IMR-90 (cell line): ENCODE results near the gene DBH. TPM values are rescaled to one million over a fixed set of nuclear protein-coding genes. Genes with fewer than 3 reads are reported as not detected.

ENCODE experiments used
- ATAC-seq: fragments of 200-7000 bp; cut with Tn5 transposase; 2 replicates; pipeline ENCODE4 v1.9.1; 2020; ENCODE audit warnings: low read depth, mild to moderate bottlenecking, moderate library complexity
- BruUV-seq: library from RNA; stranded (reverse); fragments of 400-500 nt; replicated peaks from 2 replicates; lab custom pipeline; 2021; lab: Mats Ljungman, UMichigan
- CTCF ChIA-PET: fragments of 300-600 bp; formaldehyde crosslinking; extraction: SDS; loops from one replicate; lab custom pipeline; 2021; ENCODE audit warnings: antibody characterized with exemption; lab: Yijun Ruan, JAX
- POLR2A ChIA-PET: fragments of 300-600 bp; sonication (Branson Sonifier 250); formaldehyde crosslinking; loops from one replicate; lab custom pipeline; 2022; ENCODE audit warnings: antibody characterized with exemption; ENCODE audit not compliant: unreplicated experiment; lab: Charles Lee
- DNase-seq: peaks from one replicate; pipeline ENCODE4 v3.0.0; 2013
- H2AFZ ChIP-seq: replicated peaks from 2 replicates; pipeline ENCODE3; 2013; ENCODE audit warnings: low read length, mild to moderate bottlenecking; ENCODE audit not compliant: poor library complexity
- H2AK5ac ChIP-seq: 2 replicates; pipeline ENCODE4 v1.6.1; 2013; ENCODE audit warnings: low read depth, low read length, inconsistent platforms
- H2AK9ac ChIP-seq: replicated peaks from 2 replicates; pipeline ENCODE3; 2013; ENCODE audit warnings: mild to moderate bottlenecking, low read depth, low read length, moderate library complexity; ENCODE audit not compliant: poor library complexity
- H2BK120ac ChIP-seq: 2 replicates; pipeline ENCODE4 v1.6.1; 2013; ENCODE audit warnings: low read depth, low read length, inconsistent platforms
- H2BK15ac ChIP-seq: 3 replicates; pipeline ENCODE4 v1.6.1; 2013; ENCODE audit warnings: low read depth, low read length, inconsistent platforms
- H2BK20ac ChIP-seq: 2 replicates; pipeline ENCODE4 v1.6.1; 2013; ENCODE audit warnings: low read depth, mild to moderate bottlenecking, inconsistent platforms, low read length, moderate library complexity
- H2BK5ac ChIP-seq: 2 replicates; pipeline ENCODE4 v1.6.1; 2013; ENCODE audit warnings: mild to moderate bottlenecking, low read depth, low read length, inconsistent platforms; ENCODE audit not compliant: poor library complexity, severe bottlenecking
- H3K14ac ChIP-seq: replicated peaks from 2 replicates; pipeline ENCODE4 v1.6.1; 2013; ENCODE audit warnings: low read depth, low read length, inconsistent platforms
- H3K18ac ChIP-seq: 2 replicates; pipeline ENCODE4 v1.6.1; 2013; ENCODE audit warnings: low read depth, low read length, control low read depth
- H3K23ac ChIP-seq: 2 replicates; pipeline ENCODE4 v1.6.1; 2013; ENCODE audit warnings: low read depth, low read length, inconsistent platforms
- H3K27ac ChIP-seq: 2 replicates; pipeline ENCODE4 v1.5.1; 2013; ENCODE audit warnings: mild to moderate bottlenecking, control low read depth, low read length; ENCODE audit not compliant: insufficient read depth
- H3K27me3 ChIP-seq: 2 replicates; pipeline ENCODE4 v1.6.1; 2013; ENCODE audit warnings: low read length; ENCODE audit not compliant: control insufficient read depth, insufficient read depth
- H3K36me3 ChIP-seq: 2 replicates; pipeline ENCODE4 v1.6.1; 2013; ENCODE audit warnings: low read length, mixed read lengths; ENCODE audit not compliant: control insufficient read depth, insufficient read depth
- H3K4ac ChIP-seq: 2 replicates; pipeline ENCODE4 v1.6.1; 2013; ENCODE audit warnings: low read depth, low read length, inconsistent platforms
- H3K4me1 ChIP-seq: 2 replicates; pipeline ENCODE4 v1.6.1; 2013; ENCODE audit warnings: low read length, mixed read lengths; ENCODE audit not compliant: control insufficient read depth, insufficient read depth
- H3K4me2 ChIP-seq: 2 replicates; pipeline ENCODE4 v1.6.1; 2013; ENCODE audit warnings: low read depth, mild to moderate bottlenecking, control low read depth, low read length, moderate library complexity
- H3K4me3 ChIP-seq: 2 replicates; pipeline ENCODE4 v1.5.1; 2013; ENCODE audit warnings: low read depth, mild to moderate bottlenecking, control low read depth, low read length, moderate library complexity; ENCODE audit not compliant: insufficient read depth
- H3K56ac ChIP-seq: 2 replicates; pipeline ENCODE4 v1.6.1; 2013; ENCODE audit warnings: low read length, inconsistent platforms; ENCODE audit not compliant: insufficient read depth; ENCODE audit errors: extremely low read depth
- H3K79me1 ChIP-seq, 2 experiments: 2 replicates each; pipeline ENCODE4 v1.6.1; 2013; ENCODE audit warnings: low read length in 2 of 2, inconsistent platforms in 1 of 2, low read depth in 1 of 2
- H3K9ac ChIP-seq: 2 replicates; pipeline ENCODE4 v1.6.1; 2013; ENCODE audit warnings: low read depth, low read length, control low read depth
- H3K9me1 ChIP-seq: 2 replicates; pipeline ENCODE4 v1.6.1; 2013; ENCODE audit warnings: low read length, inconsistent platforms; ENCODE audit not compliant: insufficient read depth
- H3K9me3 ChIP-seq: 2 replicates; pipeline ENCODE4 v1.6.1; 2013; ENCODE audit warnings: low read length; ENCODE audit not compliant: control insufficient read depth, insufficient read depth
- H4K20me1 ChIP-seq: 2 replicates; pipeline ENCODE4 v1.6.1; 2013; ENCODE audit warnings: low read length, inconsistent platforms; ENCODE audit not compliant: insufficient read depth
- H4K5ac ChIP-seq: 2 replicates; pipeline ENCODE4 v1.6.1; 2013; ENCODE audit warnings: mild to moderate bottlenecking, low read depth, low read length, control low read depth
- H4K8ac ChIP-seq, 2 experiments: 2 replicates each; pipeline ENCODE4 v1.6.1; 2013; ENCODE audit warnings: low read depth in 2 of 2, low read length in 2 of 2, control low read depth in 1 of 2, inconsistent platforms in 1 of 2
- H4K91ac ChIP-seq: 2 replicates; pipeline ENCODE4 v1.6.1; 2013; ENCODE audit warnings: low read depth, low read length, inconsistent platforms; ENCODE audit not compliant: insufficient read depth
- BHLHE40 ChIP-seq: fragments of 150-350 bp; IDR thresholded peaks from 2 replicates; pipeline ENCODE4 v1.6.1; 2016; ENCODE audit warnings: mild to moderate bottlenecking, low read depth, low read length
- CEBPB ChIP-seq: IDR thresholded peaks from 2 replicates; pipeline ENCODE4 v1.6.1; 2012; ENCODE audit warnings: low read depth, low read length, improper control_type of control experiment
- CHD1 ChIP-seq: IDR thresholded peaks from 2 replicates; pipeline ENCODE4 v1.6.1; 2012; ENCODE audit warnings: low read depth, low read length, improper control_type of control experiment
- CTCF ChIP-seq: conservative IDR thresholded peaks from 2 replicates; pipeline ENCODE4 v1.5.1; 2012; ENCODE audit warnings: mild to moderate bottlenecking, low read depth, low read length, improper control_type of control experiment
- ELK1 ChIP-seq: fragments of 150-350 bp; IDR thresholded peaks from 2 replicates; pipeline ENCODE4 v1.6.1; 2016; ENCODE audit warnings: low read depth, mild to moderate bottlenecking, low read length, moderate library complexity, borderline replicate concordance
- FOS ChIP-seq: fragments of 150-350 bp; IDR thresholded peaks from 2 replicates; pipeline ENCODE4 v1.6.1; 2016; ENCODE audit warnings: low read depth, low read length
- MAFK ChIP-seq: IDR thresholded peaks from 2 replicates; pipeline ENCODE4 v1.6.1; 2012; ENCODE audit warnings: low read depth, low read length, improper control_type of control experiment
- MAZ ChIP-seq: IDR thresholded peaks from 2 replicates; pipeline ENCODE4 v1.6.1; 2012; ENCODE audit warnings: low read depth, mild to moderate bottlenecking, low read length, improper control_type of control experiment, moderate library complexity, borderline replicate concordance
- MXI1 ChIP-seq: IDR thresholded peaks from 2 replicates; pipeline ENCODE4 v1.6.1; 2012; ENCODE audit warnings: low read depth, mild to moderate bottlenecking, low read length, moderate library complexity, borderline replicate concordance
- NFE2L2 ChIP-seq: fragments of 150-350 bp; IDR thresholded peaks from 2 replicates; pipeline ENCODE4 v1.6.1; 2016; ENCODE audit warnings: low read depth, mild to moderate bottlenecking, low read length
- POLR2A ChIP-seq: IDR thresholded peaks from 2 replicates; pipeline ENCODE4 v1.6.1; 2012; ENCODE audit warnings: mild to moderate bottlenecking, low read depth, low read length
- RAD21 ChIP-seq: IDR thresholded peaks from 2 replicates; pipeline ENCODE4 v1.6.1; 2012; ENCODE audit warnings: low read length, improper control_type of control experiment
- RCOR1 ChIP-seq: IDR thresholded peaks from 2 replicates; pipeline ENCODE4 v1.6.1; 2012; ENCODE audit warnings: mild to moderate bottlenecking, low read length, improper control_type of control experiment; ENCODE audit not compliant: insufficient replicate concordance
- RFX5 ChIP-seq: IDR thresholded peaks from 2 replicates; pipeline ENCODE4 v1.8.0; 2012; ENCODE audit warnings: low read depth, mild to moderate bottlenecking, low read length, moderate library complexity
- SMC3 ChIP-seq: fragments of 150-350 bp; IDR thresholded peaks from 2 replicates; pipeline ENCODE4 v1.6.1; 2016; ENCODE audit warnings: low read depth, mild to moderate bottlenecking, antibody characterized with exemption, low read length, moderate library complexity
- USF2 ChIP-seq: fragments of 150-350 bp; IDR thresholded peaks from 2 replicates; pipeline ENCODE4 v1.6.1; 2017; ENCODE audit warnings: mild to moderate bottlenecking, antibody characterized with exemption, low read length, low read depth
- WGBS, 2 experiments: methylation state at CpG; one replicate each; pipeline versions ENCODE4 v1.1.5 to v1.1.7; 2013; ENCODE audit warnings: missing lambda C conversion rate in 2 of 2; ENCODE audit not compliant: insufficient read length in 1 of 2; ENCODE audit errors: extremely low coverage in 2 of 2; 5-methylcytosine and 5-hydroxymethylcytosine counted together
- dilution Hi-C: fragments of 300-500 bp; cut with HindIII; formaldehyde crosslinking; loops from one replicate; pipeline ENCODE4 v1.14.3; 2018; ENCODE audit warnings: low sequenced_read_pairs; ENCODE audit not compliant: unreplicated experiment
- in situ Hi-C: fragments of 300-500 bp; cut with MboI; formaldehyde crosslinking; loops from 3 replicates; pipeline ENCODE4 v1.14.3; 2019; ENCODE audit warnings: low sequenced_read_pairs, inconsistent platforms, mixed read lengths
- intact Hi-C: fragments of 100-400 bp; cut with micrococcal nuclease; formaldehyde crosslinking; loops from 2 replicates; pipeline ENCODE4 v1.10.0; 2022
- polyA plus RNA-seq, 3 experiments: library from polyadenylated mRNA; depleted of rRNA; stranded (reverse); fragments of >200 nt; gene quantifications; 2 replicates each; pipeline ENCODE4 v1.2.3, GENCODE V29; 2012; ENCODE audit warnings: low replicate concordance in 1 of 3
- total RNA-seq: library from RNA; depleted of rRNA; stranded (reverse); fragments of >200 nt; gene quantifications from 2 replicates; pipeline ENCODE4 v1.2.3, GENCODE V29; 2012

Gene DBH
- total and polyA plus RNA-seq, 2 of the 4 experiments (the other 2 are of a cell fraction) = not detected

GRCh38 chr9:133692364-133692985 lies 56.3 kb downstream of the DBH start:
- Histone ChIP-seq H3K23ac (no peak overlapping the region), H4K8ac (no peak overlapping the region), H3K56ac (no peak overlapping the region), H3K9me3 (no peaks in the 10 kb centered on the region), H2AK9ac (no peak overlapping the region), H3K14ac (no peak overlapping the region), H2BK20ac (no peak overlapping the region), H3K4me1 (no peaks in the 10 kb centered on the region), H3K27ac (no peak overlapping the region), H2BK120ac (no peak overlapping the region), H4K5ac (no peak overlapping the region), H4K20me1 (no peaks in the 10 kb centered on the region), H2BK5ac (no peak overlapping the region), H2AK5ac (no peak overlapping the region), H2AFZ (peak overlapping the region; percentile 51), H2BK15ac (no peak overlapping the region), H3K36me3 (no peaks in the 10 kb centered on the region), H3K9ac (no peak overlapping the region), H3K27me3 (no peaks in the 10 kb centered on the region), H3K9me1 (no peaks in the 10 kb centered on the region), H4K91ac (no peak overlapping the region), H3K4me3 (no peak overlapping the region), H3K79me1 (no peaks in the 10 kb centered on the region), H3K18ac (no peak overlapping the region), H3K4ac (no peak overlapping the region), H3K4me2 (no peak overlapping the region)
- in situ Hi-C loops (no loop called here), dilution Hi-C loops (no loop called here), intact Hi-C loops (no loop called here)
- POLR2A ChIA-PET = no interaction called here
- DNase-seq (no peak), ATAC-seq (no peak)
- CTCF ChIA-PET = no interaction called here
- 91% methylated on average over 9 of the region's 25 CpGs; no CpG with 5 or more reads in 1 of the 2 experiments for WGBS, 2 experiments
- BruUV-seq = no TSS peak
- TF ChIP-seq CEBPB (no peak), POLR2A (no peak), ELK1 (no peak), MAZ (no peak), NFE2L2 (no peak), RFX5 (no peak), MAFK (no peak), MXI1 (no peak), CTCF (no peak), CHD1 (no peak), USF2 (no peak), SMC3 (no peak), RCOR1 (no peak), FOS (no peak), BHLHE40 (no peak), RAD21 (no peak)
